Fibroblast of pulmonary artery (primary cell): ENCODE data around the gene STX18.
A peak's percentile ranks its signal among the peaks of the same experiment; 100 is the strongest.

Experiments
- DNase-seq: peaks from one replicate; pipeline ENCODE4 v3.0.0-alpha.2; 2010; ENCODE audit warnings: low read depth
- H3K4me3 ChIP-seq: replicated peaks from 2 replicates; pipeline ENCODE4 v1.5.1; 2011; ENCODE audit warnings: low read depth, mild to moderate bottlenecking, control low read depth, low read length, moderate library complexity
- CTCF ChIP-seq: IDR thresholded peaks from 2 replicates; pipeline ENCODE4 v1.5.1; 2011; ENCODE audit warnings: mild to moderate bottlenecking, control low read depth, low read length, inconsistent platforms; ENCODE audit errors: missing control alignments

STX18 gene

GRCh38 chr4:4491396-4491893 is 50.4 kb downstream of the STX18 start:
- no peak for DNase-seq
- TF ChIP-seq CTCF: no peak
- no peak overlapping the region for H3K4me3 ChIP-seq

GRCh38 chr4:4490816-4491215 is 51.0 kb downstream of the STX18 start:
- DNase-seq: no peak
- no peak for TF ChIP-seq CTCF

GRCh38 chr4:4490041-4490440 is 51.8 kb downstream of the STX18 start:
- TF ChIP-seq CTCF: no peak
- no peak overlapping the region for H3K4me3 ChIP-seq
- peak; percentile 47 for DNase-seq

More at GRCh38 chr4:4490816-4491215, 51.0 kb downstream of the STX18 start:
- no peak overlapping the region for H3K4me3 ChIP-seq

GRCh38 chr4:4488405-4489404 is 53.1 kb downstream of the STX18 start:
- no peak for TF ChIP-seq CTCF
- DNase-seq: peak; percentile 90
- H3K4me3 ChIP-seq: no peak overlapping the region

- no peak overlapping the region for H3K4me3 ChIP-seq
- DNase-seq: no peak
- no peak for TF ChIP-seq CTCF
These were observed 54.9 kb downstream of the STX18 start for GRCh38 chr4:4486969-4487368.

GRCh38 chr4:4485806-4486205 is 56.0 kb downstream of the STX18 start:
- DNase-seq: no peak
- no peak overlapping the region for H3K4me3 ChIP-seq
- TF ChIP-seq CTCF: no peak
